Measurements from ENCODE around the gene FTCDNL1.

- TF ChIP-seq HMGXB4 (CRISPR knock-in tag; IDR thresholded peaks at IDR 0.05; ENCODE audit: borderline replicate concordance), result no peak
- TF ChIP-seq, protein P1, sequence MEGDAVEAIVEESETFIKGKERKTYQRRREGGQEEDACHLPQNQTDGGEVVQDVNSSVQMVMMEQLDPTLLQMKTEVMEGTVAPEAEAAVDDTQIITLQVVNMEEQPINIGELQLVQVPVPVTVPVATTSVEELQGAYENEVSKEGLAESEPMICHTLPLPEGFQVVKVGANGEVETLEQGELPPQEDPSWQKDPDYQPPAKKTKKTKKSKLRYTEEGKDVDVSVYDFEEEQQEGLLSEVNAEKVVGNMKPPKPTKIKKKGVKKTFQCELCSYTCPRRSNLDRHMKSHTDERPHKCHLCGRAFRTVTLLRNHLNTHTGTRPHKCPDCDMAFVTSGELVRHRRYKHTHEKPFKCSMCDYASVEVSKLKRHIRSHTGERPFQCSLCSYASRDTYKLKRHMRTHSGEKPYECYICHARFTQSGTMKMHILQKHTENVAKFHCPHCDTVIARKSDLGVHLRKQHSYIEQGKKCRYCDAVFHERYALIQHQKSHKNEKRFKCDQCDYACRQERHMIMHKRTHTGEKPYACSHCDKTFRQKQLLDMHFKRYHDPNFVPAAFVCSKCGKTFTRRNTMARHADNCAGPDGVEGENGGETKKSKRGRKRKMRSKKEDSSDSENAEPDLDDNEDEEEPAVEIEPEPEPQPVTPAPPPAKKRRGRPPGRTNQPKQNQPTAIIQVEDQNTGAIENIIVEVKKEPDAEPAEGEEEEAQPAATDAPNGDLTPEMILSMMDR (IDR thresholded peaks at IDR 0.05), result no peak
Observed at GRCh38 chr2:199760574-199760973, 90.4 kb downstream of the FTCDNL1 start.

Data from A549 (cell line).